Inflammatory macrophage (primary cell): Measurements from ENCODE around the gene FANCC.
"Not testable (repeated sequence)": the region's sequence is repeated elsewhere in the genome, so short reads cannot be mapped to it uniquely, and the experiment has no call there.

Source experiments
- DNase-seq, 2 donors: peaks; one replicate each; pipeline ENCODE4 v3.0.0-alpha.2; 2020 to 2022

Gene FANCC

GRCh38 chr9:95225726-95226106 is 91.8 kb downstream of the FANCC start:
- no peak for DNase-seq

- no peak for DNase-seq
Observed at GRCh38 chr9:95225076-95225725, 92.3 kb downstream of the FANCC start.

GRCh38 chr9:95224376-95225019 is 93.0 kb downstream of the FANCC start:
- DNase-seq = no peak

- not testable (repeated sequence) for DNase-seq
Observed at GRCh38 chr9:95220352-95220751, 97.2 kb downstream of the FANCC start.

DNA sequence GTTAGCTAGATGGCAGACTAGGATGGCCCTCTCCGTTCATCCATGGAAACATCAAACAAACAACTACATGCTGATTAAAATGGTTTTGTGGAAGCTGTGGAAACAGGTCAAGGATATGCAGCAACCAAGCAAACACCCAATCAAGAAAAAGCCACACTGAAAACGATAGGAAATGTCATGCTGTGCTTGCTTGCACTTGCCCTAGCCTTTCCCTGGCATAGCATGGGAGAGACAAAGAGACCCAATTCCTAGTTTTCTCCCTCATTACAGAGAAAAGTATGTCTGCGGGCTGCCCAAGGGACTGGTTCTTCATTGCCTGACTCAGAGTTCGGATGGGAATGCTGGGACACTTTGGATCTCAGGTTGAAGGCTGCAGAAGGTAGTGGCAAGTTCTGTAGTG is 98.7 kb downstream of the FANCC start:
- no peak for DNase-seq

DNA sequence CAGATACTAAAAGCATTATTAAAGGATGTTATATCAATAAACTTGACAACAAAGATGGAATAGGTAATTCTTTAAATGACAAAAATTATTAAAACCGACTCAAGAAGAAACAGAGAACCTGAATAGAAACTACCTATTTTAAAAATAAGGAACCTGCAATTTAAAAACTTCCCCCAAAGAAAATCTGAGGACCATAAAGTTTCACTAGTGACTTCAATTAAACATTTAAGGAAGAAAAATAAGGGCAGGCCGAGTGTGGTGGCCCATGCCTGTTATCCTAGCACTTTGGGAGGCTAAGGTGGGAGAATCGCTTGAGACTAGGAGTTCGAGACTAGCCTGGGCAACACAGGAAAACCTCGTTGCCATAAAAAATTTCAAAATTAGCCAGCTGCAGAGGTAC is 99.6 kb downstream of the FANCC start:
- no peak for DNase-seq

DNA sequence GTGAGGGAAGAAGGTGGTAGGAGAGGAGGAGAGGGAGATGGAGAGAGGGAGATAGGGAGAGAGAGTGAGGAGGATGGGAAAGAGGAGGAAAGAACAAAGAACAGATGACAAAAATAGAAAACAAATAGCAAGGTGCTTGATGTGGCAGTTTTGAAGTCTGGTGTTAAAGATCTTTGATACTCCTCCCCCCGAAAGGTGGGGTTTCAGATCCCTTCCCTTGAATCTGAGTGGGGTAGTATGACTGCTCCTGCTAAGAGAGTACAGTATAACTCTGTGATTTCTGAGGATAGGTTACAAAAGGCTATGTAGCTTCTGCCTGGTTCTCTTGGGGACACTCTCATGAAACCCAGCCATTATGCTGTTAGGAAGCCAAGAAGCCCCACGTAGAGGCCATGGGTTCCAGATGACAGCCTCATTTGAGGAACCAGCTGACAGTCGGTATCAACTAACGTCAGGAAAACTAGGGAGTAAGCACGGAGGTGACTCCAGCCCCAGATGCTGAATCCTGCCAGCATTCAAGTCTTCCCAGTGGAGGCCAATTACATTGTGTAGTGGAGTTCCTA is 102.1 kb downstream of the FANCC start:
- no peak for DNase-seq

DNA sequence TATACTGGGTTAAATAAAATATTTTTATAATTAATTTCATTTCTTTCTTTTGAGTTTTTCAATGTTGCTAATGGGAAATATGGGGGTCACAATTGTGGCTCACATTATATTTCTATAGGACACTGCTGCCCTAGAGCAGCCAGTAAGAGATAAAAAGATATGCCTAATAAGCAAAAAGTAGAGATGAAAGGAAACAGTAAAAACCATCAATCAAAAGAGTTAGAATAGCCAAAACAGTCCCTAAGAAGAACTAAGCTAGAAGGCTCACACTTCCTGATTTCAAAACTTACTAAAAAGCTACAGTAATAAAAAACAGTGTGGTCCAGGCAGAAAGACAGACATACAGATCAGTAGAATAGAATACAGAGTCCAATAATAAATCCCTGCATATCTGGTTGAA is 104.4 kb downstream of the FANCC start:
- DNase-seq = no peak

- DNase-seq = no peak
Observed at GRCh38 chr9:95211028-95211427, 106.5 kb downstream of the FANCC start.

DNA sequence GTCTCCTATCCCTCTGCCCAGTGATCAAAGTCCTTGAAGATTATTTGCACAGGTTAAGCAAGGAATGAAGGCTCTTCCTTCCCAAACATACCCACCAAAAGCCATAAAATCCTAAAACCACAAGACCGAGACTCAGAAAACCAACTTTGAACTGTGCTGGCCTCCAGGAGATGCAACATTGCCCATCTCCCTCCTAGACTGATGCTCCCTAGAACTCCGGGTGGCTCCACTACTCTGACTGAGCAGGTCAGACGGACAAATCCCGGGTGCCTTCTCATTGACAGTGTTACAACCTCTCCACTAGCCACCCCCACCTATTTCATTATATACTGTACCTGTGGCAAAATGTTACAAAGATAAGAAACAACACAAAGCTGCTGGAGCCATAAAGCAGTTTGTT is 110.1 kb downstream of the FANCC start:
- no peak for DNase-seq

DNA sequence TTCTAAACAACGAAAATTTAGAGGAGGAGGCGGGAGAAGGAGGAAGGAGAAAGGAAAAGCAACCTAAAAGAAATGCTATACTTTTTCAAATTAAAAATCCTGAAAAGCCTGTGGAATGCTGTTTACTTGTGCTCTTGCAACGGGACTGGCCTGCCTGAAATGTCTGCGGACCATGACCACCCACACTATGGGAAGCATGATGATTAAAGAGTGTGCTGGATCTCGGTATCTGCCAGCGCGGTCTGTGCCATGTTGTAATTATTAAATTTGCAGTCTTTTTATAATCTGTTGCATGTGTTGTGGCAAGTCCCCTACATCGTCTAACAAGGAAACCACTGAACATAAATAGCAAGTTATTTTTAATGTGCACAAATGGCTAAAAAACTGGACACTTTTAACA is 111.4 kb downstream of the FANCC start:
- DNase-seq = no peak

- DNase-seq = no peak
Observed at GRCh38 chr9:95204710-95205109, 112.8 kb downstream of the FANCC start.

DNA sequence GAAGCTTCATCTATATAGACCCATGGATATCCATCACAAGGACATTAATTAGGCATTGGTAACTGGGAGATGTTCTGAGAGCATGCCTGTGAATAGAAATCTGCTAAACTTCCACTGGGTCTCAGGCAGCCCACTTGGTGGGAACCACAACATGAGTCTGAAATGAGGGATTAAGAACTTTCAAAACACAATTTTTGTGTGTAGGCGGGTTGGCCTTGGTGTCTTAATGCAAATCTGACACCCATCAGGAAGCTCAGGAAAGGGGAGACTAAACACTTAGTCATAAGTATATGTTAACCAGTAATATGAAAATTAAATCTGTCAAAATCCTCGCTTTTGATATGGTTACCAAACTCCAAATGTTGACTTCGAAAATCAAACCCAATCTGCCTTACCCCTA is 113.2 kb downstream of the FANCC start:
- DNase-seq = peak in 1 of 2 donors; percentile 3

- DNase-seq = not testable (repeated sequence)
Observed at GRCh38 chr9:95203019-95203418, 114.5 kb downstream of the FANCC start.

DNA sequence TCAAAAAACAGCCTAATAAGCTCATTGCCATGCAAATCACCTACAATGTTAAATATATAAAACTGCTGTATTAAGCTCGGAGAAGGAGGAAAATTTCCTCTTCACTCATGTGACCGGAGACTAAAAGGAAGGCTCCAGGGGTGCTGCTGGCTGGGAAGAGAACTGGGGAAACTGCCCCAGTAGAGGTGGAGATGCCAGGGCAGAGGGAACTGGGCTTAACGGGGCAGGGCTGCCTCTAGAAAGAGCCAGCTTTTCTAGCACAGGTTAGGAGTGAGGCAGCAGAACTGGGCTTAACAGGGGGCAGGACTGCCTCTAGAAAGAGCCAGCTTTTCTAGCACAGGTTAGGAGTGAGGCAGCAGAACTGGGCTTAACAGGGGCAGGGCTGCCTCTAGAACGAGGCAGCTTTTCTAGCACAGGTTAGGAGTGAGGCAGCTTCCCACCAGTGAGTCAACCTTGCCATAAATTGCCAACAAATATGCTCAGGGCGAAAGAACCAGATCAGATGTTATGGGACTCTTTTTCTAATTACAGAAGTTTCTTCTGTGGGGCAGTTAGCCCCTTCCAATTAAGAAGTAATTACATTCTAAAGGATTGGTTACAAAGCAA is 115.3 kb downstream of the FANCC start:
- no peak for DNase-seq

GRCh38 chr9:95201206-95201605 is 116.3 kb downstream of the FANCC start:
- DNase-seq = no peak

- DNase-seq = no peak
Observed at GRCh38 chr9:95197692-95198271, 119.7 kb downstream of the FANCC start.

GRCh38 chr9:95193480-95193879 is 124.0 kb downstream of the FANCC start:
- no peak for DNase-seq

- no peak for DNase-seq
Observed at GRCh38 chr9:95193067-95193466, 124.4 kb downstream of the FANCC start.

DNA sequence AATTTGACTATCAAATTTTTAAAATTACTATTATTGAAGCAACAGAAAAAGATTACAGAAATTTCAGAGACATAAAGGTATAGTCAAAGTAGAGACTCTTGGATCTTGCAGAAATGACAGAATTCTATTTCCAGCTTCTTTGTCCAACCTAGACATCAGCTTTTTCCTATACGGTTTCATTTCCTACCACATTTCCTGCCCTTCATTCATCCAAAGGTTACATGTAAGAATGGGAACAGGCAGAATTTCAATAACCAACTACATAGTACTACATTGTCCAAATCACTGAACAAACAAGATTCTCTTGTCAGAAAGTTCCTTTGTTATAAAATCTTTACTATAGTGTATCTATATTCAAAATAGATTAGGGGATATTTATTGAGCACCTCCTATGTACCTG is 124.9 kb downstream of the FANCC start:
- DNase-seq = no peak

DNA sequence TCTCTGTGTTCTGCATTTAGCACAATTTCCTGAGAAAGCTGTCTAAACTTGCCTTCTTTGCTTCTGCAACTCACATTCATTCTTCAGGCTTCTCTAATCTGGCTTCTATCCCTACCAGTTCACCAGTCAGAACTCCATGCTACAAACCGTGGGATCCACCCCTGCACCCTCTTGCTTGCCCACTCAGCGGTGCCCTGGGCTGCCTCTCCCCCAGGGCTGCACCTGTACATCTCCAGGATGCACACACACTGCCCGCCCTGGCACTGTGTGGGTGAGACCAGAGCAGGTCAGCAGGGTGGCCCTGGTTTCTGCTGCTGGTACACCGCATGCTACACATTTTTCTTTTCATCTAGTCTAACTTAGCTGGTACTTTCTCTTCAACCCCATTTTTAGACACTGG is 127.1 kb downstream of the FANCC start:
- no peak for DNase-seq

DNA sequence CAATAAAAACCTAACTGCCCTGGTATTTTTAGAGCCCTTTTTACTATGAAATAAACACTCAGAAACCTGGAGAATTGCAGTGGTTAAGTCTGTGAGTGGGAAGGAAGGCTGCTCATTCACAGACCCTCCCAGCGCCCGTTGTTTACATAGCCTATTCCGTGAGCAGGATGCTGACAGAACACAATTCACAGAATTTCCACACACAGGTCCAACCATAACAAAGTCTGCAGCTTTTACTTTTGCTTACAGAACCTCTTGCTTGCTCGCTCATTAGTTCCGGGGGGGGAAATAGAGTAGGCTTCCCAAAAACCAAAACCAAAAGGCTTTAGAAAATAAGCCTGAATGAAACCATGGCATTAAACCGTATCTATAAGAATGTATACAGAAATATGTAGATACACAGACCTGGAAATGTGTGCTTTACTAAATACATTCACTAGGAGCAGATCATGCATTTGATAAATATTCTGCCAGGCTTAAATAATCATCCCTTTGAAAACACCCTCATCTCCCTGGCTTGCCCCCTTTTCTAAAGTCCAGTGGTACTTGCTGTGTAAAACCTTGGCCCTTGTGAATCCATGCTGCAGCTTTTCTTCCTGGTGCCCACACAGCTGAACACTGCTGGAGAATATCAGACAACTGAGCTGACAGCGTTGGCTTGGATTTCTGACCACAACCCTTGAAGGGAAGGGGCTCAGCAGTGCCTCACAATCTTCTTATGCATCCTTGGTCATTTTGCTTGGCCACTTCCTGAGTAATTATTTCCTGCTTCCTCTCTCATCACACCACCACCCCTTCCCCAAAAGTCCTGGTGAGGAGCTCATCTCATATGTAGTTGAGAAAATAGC is 128.0 kb downstream of the FANCC start:
- DNase-seq = peak; percentile 3 to 18

DNA sequence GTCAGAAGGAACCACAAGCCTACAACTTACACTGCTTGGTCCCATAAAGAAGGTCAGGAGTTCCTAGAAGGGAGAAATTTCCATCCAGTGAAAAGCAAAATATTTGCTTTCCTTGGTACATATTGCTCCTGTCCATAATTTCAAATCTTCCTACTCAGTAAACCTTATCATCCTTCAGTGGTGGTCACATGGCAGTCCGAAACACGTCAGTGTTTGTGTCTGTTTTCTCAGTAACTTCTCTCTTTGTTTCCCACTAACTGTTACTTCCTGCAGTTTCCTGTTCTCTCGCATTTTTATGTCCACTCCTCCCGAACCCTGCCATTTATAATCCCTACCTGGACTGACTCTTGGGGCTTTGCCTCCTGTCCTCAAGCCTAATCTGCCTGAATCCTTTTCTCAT is 129.1 kb downstream of the FANCC start:
- DNase-seq = peak; percentile 21 to 26
